Spleen (tissue), 7 donors: Measurements from ENCODE around the gene SMC4.

Experiments used
- CTCF ChIP-seq, 11 experiments: fragments of 200-600 bp in 7 of 11; fragments of 450-650 bp in 4 of 11; sonication (generic) in 4 of 11; IDR thresholded peaks in 8 of 11; conservative IDR thresholded peaks in 3 of 11; 1 replicate in 7 of 11; 2 replicates in 4 of 11; pipeline versions ENCODE4 v1.4.0 to v1.8.0; 2016 to 2021; ENCODE audit warnings: antibody characterized with exemption in 11 of 11, inconsistent platforms in 4 of 11, mild to moderate bottlenecking in 1 of 11
- POLR2A ChIP-seq, 3 donors: fragments of 450-650 bp; IDR thresholded peaks; one replicate each; pipeline ENCODE4 v1.5.1; 2017; ENCODE audit warnings: antibody characterized with exemption in 3 of 3, mild to moderate bottlenecking in 1 of 3
- POLR2AphosphoS5 ChIP-seq, 3 donors: sonication (generic); formaldehyde crosslinking; IDR thresholded peaks; one replicate each; pipeline ENCODE4 v1.5.1; 2017; ENCODE audit warnings: antibody characterized with exemption in 3 of 3
- donor health status: DM: no; HTN: no; CAD: no; lungs with moderate emphysema.
- donor health status: DM: no; HTN: no; CAD: no.
- donor health status: DM: no; HTN: no; CAD: no.

- TF ChIP-seq POLR2AphosphoS5 (IDR thresholded peaks at IDR 0.05): no peak
- TF ChIP-seq POLR2A (IDR thresholded peaks at IDR 0.05): no peak
- TF ChIP-seq CTCF (IDR thresholded peaks at IDR 0.05 in 8 of 11, conservative IDR thresholded peaks at IDR 0.05 in 3 of 11): no peak
Measured at GRCh38 chr3:160475153-160475552, 75.7 kb downstream of the SMC4 start.
